8988T (cell line): ENCODE results near the gene SCN9A.

ENCODE experiments used
- DNase-seq: peaks from one replicate; pipeline ENCODE4 v3.0.0; 2011

SCN9A gene

DNA sequence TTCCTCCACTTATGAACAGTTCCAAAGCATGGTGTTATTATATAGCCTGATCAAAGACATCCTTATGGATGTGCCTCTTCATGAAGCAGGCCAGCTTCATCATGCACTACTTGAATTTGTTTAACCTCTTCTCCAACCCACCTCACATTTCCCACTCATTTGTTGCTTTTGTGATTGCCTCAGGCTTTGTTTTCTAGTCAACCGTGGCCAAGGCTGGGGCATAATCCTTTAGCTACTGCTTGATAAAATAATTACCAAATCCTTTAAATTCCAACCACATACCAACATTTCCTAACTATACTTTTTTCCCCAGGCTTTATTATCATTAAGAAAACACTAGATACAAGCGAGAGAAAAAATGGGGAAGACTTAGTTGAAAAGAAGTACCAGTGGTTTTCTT is 208.3 kb downstream of the SCN9A start:
- DNase-seq = no peak

DNA sequence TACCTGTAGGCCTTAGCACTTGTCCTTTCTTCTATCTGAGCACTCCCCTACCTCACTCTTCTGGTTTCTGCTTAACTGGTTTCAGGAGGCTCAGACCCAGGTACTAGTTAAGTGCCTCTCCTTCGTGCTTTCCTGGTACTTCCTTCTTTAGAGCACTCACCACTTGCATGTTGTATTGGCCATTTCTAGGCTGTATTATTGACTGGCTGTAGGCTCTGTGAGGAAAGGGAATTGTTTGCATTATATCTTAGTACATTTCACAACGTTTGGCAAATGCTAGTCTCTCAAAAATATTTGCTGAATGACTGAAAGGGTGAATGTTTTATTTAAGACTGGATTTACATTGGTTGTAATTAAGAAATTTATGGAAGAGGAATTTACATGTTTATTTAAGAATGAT is 212.0 kb downstream of the SCN9A start:
- DNase-seq = no peak

DNA sequence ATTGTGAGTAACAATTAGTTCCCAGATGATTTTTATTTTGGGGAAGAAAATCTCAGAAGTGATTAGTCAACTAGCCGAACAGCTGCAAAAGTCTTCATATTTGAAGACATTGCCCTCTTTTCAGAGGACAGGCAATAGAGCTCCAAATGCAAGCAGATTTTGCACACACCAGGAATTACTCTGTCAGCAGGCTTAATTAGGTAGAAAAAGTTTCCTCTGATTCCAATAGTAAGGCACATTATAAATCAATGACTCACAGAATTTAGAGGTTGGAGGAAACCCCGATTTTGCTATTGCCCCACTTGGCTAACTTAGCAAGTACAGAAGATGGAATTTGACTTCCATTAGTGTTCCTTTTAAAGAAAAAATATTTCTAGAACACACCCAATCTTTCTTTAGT is 217.2 kb downstream of the SCN9A start:
- no peak for DNase-seq

DNA sequence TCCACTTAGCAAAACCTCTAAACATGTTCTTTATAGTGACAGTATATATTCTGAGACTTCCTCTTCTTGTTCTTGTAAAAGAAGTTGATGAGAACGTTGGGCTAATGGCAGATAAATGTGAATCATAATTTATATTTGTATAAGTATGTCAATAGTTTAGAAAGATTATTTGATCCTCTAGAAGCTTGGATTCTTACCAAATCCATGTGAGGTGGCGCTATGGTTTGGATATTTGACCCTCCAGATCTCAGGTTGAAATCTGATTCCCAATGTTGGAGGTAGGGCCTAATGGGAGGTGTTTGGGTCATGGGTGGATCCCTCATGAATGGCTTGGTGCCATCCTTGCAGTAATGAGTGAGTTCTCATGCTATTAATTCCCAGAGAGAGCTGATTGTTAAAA is 218.2 kb downstream of the SCN9A start:
- DNase-seq = no peak

DNA sequence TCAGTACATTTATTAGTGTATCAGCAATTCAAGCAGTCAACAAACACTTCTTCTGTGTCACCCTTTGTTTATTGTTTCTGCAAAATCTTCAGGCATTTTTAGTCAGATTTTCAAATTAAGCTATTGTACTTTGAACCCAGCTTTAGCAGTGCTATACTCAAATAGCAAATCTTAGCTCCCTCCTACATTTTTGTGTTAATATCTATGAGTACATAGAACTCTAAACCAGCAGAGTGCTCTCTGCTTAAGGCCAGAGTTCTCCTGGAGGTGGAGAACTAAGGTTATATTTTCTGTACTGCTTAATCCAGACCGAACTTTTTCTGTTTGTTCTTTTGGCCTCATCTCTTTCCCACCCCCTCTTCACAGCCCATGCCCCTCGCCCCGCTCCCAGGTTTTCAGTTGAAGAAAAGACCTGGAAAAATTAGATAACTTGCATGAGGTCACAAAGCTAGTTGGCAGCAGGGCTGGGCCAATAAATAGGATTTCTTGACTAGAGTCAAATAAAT is 218.7 kb downstream of the SCN9A start:
- DNase-seq = no peak

DNA sequence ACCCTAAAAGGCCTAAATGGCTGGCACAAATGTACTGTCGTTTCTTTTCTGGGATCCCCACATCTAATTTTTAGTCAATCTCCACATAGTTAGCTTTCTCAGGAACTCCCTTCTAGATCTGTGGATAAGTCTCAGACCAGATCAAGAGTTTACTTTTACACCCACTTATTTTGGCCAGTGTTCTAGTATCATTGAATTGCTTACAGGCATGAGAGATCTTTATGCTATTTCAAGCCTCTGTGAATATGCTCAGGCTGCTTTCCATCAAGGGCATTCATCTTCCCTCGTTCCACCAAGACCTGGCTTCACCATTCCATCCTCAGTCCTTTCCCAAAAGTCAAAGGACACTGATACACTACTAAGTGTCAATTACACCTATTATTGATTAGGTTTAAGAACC is 220.2 kb downstream of the SCN9A start:
- DNase-seq = no peak

DNA sequence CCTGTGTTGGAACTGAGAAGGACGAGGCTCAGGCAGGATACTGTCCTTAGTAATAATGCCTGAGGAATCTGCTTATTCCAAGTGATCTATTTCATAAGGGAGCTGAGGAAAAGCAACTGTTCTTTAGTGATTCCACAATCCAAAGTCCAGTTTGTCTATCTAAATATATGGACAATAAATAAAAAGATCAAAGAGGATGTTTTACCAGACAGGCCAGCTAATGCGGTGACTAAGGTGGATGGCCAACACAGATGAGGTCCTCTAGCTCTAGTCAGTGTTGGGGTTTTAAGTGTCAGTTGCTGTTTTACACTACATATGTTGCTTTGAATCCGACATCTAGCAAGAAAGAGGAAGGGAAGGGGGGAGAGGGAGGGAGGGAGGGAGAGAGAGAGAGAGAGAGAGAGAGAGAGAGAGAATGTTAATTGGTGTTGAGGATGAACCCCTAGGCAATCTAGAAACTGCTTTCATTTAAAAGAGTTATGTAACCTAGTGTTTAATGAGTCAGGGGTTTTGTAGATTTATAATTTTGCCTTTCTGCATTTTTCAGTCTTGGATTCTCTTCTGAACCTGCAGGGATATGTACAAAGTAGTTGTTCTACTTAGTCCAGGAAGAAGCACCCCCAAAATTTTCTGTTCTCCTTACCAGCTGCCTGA is 220.9 kb downstream of the SCN9A start:
- no peak for DNase-seq

DNA sequence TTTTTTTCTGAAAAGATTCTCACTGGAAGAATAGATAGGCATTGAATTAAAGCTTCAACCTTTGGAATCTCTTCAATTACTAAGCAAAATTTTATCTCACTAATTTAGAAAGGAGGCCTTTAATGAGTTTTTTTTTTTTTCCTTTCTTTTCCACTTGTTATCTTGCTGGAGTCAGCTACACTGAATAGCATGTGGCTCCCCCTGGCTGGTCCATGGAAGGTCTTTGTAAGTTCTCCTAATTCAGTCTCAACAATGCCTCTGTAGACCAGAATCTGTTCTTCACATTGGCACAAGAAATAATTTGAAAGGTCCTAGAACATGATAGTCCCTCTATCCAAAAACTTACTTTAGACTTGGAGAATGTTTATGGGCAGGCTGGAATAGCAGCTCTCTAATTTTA is 223.7 kb downstream of the SCN9A start:
- DNase-seq = no peak

DNA sequence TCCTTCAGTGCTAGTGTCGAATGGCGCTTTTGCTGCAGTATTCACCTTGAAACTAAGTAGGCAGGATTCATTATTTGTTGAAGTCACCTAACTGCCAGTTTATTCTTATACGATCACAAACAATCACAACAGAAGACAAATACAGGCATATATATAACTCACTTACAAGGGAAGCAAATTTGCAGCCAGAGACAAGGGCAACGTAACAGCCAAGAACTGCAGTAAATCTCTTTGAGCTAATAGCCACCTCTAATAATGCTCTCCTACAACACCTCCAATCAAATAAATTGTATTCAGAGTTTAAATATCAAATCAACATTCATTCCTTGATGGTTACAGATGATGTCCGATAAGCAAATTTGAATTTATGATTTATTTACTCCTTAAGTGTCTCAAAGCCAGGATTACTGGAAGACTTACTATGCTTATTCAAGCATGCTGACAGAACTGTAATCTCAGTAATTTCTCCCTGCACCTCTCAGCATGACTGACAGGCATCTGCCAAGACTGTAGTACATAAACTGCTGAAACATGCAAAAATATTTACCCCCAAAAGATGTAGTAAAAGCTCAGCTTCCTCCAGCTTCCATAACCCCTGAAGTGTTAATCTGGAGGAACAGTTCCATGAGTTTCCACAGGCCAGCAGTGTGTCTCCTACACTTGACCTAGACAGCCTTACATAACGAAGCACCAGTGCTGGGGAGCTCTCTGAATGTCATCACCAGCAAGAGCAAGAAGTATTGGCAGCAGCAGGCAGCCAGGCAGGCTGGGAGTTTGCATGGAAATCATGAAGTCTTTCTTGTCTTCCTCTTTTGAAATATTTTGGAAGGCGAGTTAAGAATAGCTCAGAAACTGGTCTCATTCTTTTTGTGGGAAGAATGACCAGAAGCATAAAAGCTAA is 227.0 kb downstream of the SCN9A start:
- no peak for DNase-seq

DNA sequence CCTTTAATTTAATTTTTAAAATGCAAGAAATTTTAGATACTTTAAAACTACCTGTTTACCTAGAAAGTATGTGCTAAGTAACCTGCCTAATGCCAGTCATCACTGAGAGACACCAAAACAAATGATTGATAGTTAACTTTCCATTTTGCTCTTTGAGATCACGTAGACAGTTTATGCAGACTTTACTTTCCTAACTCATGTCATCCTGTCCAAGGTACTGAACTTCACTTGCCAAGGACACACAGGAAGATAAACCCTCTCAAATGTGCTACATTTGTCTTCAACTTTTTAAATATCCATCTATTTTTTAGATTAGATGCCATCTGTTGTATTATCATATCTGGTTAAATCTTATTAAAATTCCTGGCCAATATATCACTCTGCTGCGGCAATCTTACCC is 227.9 kb downstream of the SCN9A start:
- DNase-seq = no peak
